Fibroblast of mammary gland (primary cell): Measurements from ENCODE around the gene ANO3.
"Not testable (repeated sequence)": the region's sequence is repeated elsewhere in the genome, so short reads cannot be mapped to it uniquely, and the experiment has no call there.

Experiments
- DNase-seq: peaks from one replicate; pipeline ENCODE4 v3.0.0-alpha.2; 2010; ENCODE audit warnings: low read depth
- H3K4me3 ChIP-seq: 2 replicates; pipeline ENCODE4 v1.5.1; 2011; ENCODE audit warnings: low read depth, mild to moderate bottlenecking, low read length, moderate library complexity; ENCODE audit not compliant: control insufficient read depth
- TF ChIP-seq, protein P1 (sequence below): conservative IDR thresholded peaks from 2 replicates; pipeline ENCODE4 v1.5.1; 2011; ENCODE audit warnings: low read depth, low read length, inconsistent platforms; ENCODE audit not compliant: control insufficient read depth, insufficient read depth

The ANO3 gene

DNA sequence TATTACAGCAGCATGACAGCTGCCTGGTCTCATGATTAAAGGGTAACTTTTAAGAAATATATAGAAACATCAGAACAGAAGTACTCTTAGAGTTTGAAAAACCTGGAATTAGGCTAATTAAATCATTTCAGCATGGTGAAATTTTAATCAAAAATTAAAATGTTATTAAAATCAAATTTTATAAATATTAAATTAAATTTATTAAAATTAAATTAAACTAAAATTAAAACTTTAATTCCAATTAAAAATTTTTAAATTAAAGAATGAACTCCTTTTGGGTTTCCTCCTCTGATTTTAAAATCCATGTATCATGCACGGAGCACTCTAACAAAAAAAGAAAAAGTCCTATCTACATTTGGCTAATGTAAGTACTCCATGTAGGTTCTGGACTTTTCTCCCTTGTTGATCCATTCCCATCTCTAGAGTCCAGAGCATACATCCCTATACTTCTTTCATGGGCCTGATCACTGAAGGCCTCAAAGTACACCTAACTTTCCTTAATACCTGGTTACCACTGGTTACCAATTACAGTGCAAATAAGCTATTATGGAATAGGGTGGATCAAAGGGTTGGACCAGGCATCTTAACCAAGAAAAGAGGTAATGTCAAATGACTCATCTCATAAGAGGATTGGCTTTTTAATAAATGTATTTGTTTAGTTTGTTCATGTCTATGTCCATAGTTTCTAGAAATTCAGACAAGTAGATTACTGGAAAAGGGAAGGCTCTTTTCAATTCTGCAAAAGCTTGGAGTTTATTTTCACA, 288.5 kb downstream of the ANO3 start:
- H3K4me3 ChIP-seq = no peak overlapping the region
- TF ChIP-seq, protein P1, sequence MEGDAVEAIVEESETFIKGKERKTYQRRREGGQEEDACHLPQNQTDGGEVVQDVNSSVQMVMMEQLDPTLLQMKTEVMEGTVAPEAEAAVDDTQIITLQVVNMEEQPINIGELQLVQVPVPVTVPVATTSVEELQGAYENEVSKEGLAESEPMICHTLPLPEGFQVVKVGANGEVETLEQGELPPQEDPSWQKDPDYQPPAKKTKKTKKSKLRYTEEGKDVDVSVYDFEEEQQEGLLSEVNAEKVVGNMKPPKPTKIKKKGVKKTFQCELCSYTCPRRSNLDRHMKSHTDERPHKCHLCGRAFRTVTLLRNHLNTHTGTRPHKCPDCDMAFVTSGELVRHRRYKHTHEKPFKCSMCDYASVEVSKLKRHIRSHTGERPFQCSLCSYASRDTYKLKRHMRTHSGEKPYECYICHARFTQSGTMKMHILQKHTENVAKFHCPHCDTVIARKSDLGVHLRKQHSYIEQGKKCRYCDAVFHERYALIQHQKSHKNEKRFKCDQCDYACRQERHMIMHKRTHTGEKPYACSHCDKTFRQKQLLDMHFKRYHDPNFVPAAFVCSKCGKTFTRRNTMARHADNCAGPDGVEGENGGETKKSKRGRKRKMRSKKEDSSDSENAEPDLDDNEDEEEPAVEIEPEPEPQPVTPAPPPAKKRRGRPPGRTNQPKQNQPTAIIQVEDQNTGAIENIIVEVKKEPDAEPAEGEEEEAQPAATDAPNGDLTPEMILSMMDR = no peak
- DNase-seq = peak; percentile 19

DNA sequence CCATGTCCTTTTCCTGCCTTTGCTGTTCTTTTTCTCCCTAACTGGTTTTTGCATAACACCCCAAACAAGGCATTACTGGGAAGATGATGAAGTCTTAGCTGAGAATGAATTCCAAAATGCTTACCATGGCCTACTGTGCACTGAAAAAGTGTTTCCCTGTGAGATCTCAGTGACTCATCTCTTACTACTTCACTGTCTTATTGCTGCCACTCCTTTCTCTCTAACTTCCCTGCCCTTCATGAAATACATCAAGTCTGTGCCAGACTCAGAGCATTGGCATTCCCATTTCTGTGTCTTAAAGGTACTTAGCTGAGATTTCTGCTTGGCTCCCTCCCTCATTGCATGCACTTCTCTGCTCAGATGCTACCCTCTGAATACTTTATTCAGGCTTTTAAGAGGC, 289.2 kb downstream of the ANO3 start:
- peak; percentile 93 for DNase-seq
- TF ChIP-seq, protein P1 = no peak
- no peak overlapping the region for H3K4me3 ChIP-seq

DNA sequence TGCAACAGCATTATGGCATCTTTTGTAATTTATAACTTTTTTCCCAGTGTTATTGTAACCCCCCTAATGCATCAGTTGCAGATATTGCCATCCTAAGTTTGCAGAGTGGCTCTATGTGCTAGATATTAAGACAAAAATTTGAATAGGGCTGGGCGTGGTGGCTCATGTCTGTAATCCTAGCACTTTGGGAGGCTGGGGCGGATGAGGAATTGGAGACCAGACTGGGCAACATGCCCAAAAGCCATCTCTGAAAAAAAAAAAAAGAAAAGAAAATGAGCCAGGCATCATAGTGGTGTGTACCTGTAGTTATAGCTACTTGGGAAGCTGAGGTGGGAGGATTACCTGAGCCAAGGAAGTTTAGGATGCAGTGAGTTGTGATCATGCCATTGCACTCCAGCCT, 290.3 kb downstream of the ANO3 start:
- H3K4me3 ChIP-seq = no peak overlapping the region
- peak; percentile 23 for DNase-seq
- TF ChIP-seq, protein P1 = no peak

DNA sequence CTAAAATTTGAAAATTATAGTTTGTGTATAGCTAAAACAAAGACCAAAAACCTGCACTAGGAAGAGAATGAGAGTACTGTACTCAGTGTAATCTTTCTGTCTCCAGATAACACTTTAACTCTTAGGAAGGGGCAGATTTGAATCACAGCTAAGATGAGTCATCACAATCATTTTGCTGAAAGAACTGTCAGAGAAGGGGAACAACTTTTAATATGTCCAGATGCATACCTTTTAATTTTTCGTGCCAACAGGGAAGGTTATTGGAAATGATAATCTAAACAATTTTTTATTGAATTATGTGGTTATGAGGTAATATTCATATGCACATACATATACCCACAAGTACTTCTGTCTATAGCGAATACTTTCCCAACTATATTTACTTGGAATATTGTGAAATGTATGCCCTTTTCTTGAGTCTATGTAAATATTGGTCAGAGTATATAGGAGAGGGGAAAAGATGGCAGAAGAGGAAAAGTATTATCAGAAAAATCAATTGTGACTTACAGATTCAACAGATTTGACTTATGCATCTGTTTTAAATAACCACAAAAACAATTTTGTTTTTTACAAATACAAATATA, 291.2 kb downstream of the ANO3 start:
- H3K4me3 ChIP-seq = no peak overlapping the region
- TF ChIP-seq, protein P1 = no peak
- DNase-seq = peak; percentile 66

DNA sequence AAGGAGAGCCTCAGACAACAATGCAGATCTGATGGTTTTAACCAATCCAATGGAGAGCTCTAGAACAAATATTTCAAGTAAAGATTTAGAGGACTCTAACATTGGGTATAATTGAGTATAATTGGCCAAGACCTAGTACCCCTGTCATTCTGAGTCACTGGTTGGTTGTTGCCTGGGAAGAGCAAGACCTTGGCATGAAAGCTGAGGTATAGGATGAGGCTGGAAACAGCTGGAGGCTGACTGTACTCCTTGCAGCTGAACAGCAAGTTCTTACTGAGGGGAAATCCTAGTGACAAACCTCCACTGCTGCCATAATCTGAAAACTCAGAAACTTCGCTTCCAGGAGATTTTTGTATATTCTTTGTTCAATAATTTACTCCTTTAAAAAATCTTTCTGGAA, 294.4 kb downstream of the ANO3 start:
- DNase-seq = peak; percentile 91
- TF ChIP-seq, protein P1 = no peak
- H3K4me3 ChIP-seq = no peak overlapping the region

DNA sequence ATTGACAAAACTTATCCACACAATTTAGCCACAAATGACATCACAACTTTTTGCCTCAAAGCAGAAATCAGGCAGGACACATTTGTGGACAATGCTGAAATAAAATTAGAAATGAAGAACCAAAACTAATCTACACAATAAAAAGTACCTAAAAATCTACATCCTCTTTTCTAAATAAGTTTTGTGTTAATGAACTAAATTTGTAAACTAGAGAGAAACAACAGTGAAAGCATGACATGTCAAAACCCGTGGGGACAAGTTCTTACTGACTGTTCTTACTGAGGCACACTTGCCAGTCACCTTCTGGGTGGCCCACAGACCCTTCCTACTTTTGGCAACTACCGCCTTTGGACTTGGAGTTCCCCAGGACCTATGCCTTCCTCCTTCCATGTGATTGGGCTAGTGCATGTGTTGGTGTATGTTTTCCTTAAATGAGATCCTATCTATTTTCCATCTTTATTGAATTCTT, 300.8 kb downstream of the ANO3 start:
- TF ChIP-seq, protein P1 = no peak
- H3K4me3 ChIP-seq = no peak overlapping the region
- DNase-seq = no peak

DNA sequence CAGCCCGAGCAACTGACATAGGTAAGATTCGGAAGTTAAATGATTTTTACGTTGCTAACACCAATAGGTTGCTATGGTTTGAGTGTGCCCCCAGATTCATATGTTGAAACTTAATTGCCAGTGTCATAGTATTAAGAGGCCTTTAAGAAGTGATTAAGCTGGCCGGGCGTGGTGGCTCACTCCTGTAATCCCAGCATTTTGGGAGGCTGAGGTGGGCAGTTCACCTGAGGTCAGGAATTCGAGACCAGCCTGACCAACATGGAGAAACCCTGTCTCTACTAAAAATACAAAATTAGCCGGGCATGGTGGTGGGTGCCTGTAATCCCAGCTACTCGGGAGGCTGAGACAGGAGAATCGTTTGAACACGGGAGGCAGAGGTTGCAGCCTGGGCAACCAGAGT, 311.4 kb downstream of the ANO3 start:
- H3K4me3 ChIP-seq, DNase-seq: not testable (repeated sequence)
